Activated naive CD8-positive, alpha-beta T cell treated with anti-CD3 and anti-CD28 coated beads for 36 hours (primary cell): ENCODE data around the gene CCDC187. TPM values are rescaled to one million over a fixed set of nuclear protein-coding genes. Genes with fewer than 3 reads are reported as not detected.

ENCODE experiments used
- DNase-seq: peaks from one replicate; pipeline ENCODE4 v3.0.0; 2021
- H3K27ac Mint-ChIP-seq: one replicate; pipeline ENCODE4 v1.8.0; 2022; ENCODE audit warnings: mild to moderate bottlenecking, moderate library complexity, mixed read lengths
- H3K27me3 Mint-ChIP-seq: one replicate; pipeline ENCODE4 v1.8.0; 2022; ENCODE audit warnings: mild to moderate bottlenecking, mixed read lengths
- H3K36me3 Mint-ChIP-seq: one replicate; pipeline ENCODE4 v1.8.0; 2021; ENCODE audit warnings: mild to moderate bottlenecking, mixed read lengths
- H3K4me1 Mint-ChIP-seq: one replicate; pipeline ENCODE4 v1.8.0; 2021; ENCODE audit warnings: mixed read lengths
- H3K4me3 Mint-ChIP-seq: one replicate; pipeline ENCODE4 v1.8.0; 2022; ENCODE audit warnings: mild to moderate bottlenecking, moderate library complexity, mixed read lengths
- H3K9me3 Mint-ChIP-seq: one replicate; pipeline ENCODE4 v1.8.0; 2022; ENCODE audit warnings: mixed read lengths
- total RNA-seq, 2 experiments: library from RNA; stranded (reverse); gene quantifications; one replicate each; pipeline ENCODE4 v1.2.3, GENCODE V29; 2021

Gene CCDC187
- total RNA-seq, 2 experiments from 2014 or later = not detected

GRCh38 chr9:136249877-136250559 is 53.9 kb downstream of the CCDC187 start:
- Mint-ChIP-seq H3K36me3 (no peaks in the 10 kb centered on the region), H3K4me1 (peaks cover 5% of the 10 kb centered on the region), H3K27me3 (no peaks in the 10 kb centered on the region), H3K9me3 (no peaks in the 10 kb centered on the region), H3K27ac (no peak overlapping the region), H3K4me3 (no peak overlapping the region)
- DNase-seq = no peak

- DNase-seq = no peak
- Mint-ChIP-seq H3K4me3 (no peak overlapping the region), H3K27me3 (no peaks in the 10 kb centered on the region), H3K9me3 (no peaks in the 10 kb centered on the region), H3K4me1 (peaks cover 13% of the 10 kb centered on the region), H3K27ac (no peak overlapping the region), H3K36me3 (peaks cover 3% of the 10 kb centered on the region)
Measured at GRCh38 chr9:136248951-136249876, 54.7 kb downstream of the CCDC187 start.

- Mint-ChIP-seq H3K4me1 (peaks cover 24% of the 10 kb centered on the region), H3K36me3 (peaks cover 3% of the 10 kb centered on the region), H3K27ac (no peak overlapping the region), H3K4me3 (no peak overlapping the region), H3K27me3 (no peaks in the 10 kb centered on the region), H3K9me3 (no peaks in the 10 kb centered on the region)
- DNase-seq = no peak
Measured at GRCh38 chr9:136247947-136248637, 55.8 kb downstream of the CCDC187 start.

GRCh38 chr9:136247551-136247916 is 56.4 kb downstream of the CCDC187 start:
- peaks cover 3% of the 10 kb centered on the region for H3K36me3 Mint-ChIP-seq
- H3K27me3 Mint-ChIP-seq = no peaks in the 10 kb centered on the region
- no peaks in the 10 kb centered on the region for H3K9me3 Mint-ChIP-seq
- peaks cover 30% of the 10 kb centered on the region for H3K4me1 Mint-ChIP-seq
- no peak overlapping the region for H3K27ac Mint-ChIP-seq
- no peak for DNase-seq
- H3K4me3 Mint-ChIP-seq = no peak overlapping the region

- H3K27me3 Mint-ChIP-seq = no peaks in the 10 kb centered on the region
- H3K9me3 Mint-ChIP-seq = no peaks in the 10 kb centered on the region
- peaks cover 32% of the 10 kb centered on the region for H3K4me1 Mint-ChIP-seq
- H3K36me3 Mint-ChIP-seq = peaks cover 3% of the 10 kb centered on the region
- H3K27ac Mint-ChIP-seq = no peak overlapping the region
- no peak overlapping the region for H3K4me3 Mint-ChIP-seq
- DNase-seq = no peak
Measured at GRCh38 chr9:136246849-136247550, 56.9 kb downstream of the CCDC187 start.

GRCh38 chr9:136245219-136246150 is 58.4 kb downstream of the CCDC187 start, which contains the start of gene QSOX2:
TSS of gene QSOX2 (minus strand) at chr9:136245812. CDS start at chr9:136245803, 9 bp downstream.
- Mint-ChIP-seq H3K9me3 (no peaks in the 10 kb centered on the region), H3K36me3 (peaks cover 3% of the 10 kb centered on the region), H3K27ac (peak within 1 kb of the TSS; percentile 98), H3K4me1 (peaks cover 42% of the 10 kb centered on the region), H3K4me3 (peak within 1 kb of the TSS; percentile 98), H3K27me3 (no peaks in the 10 kb centered on the region)
- peak; percentile 87 for DNase-seq

GRCh38 chr9:136244969-136245218 is 59.0 kb downstream of the CCDC187 start:
- peaks cover 42% of the 10 kb centered on the region for H3K4me1 Mint-ChIP-seq
- no peaks in the 10 kb centered on the region for H3K27me3 Mint-ChIP-seq
- H3K4me3 Mint-ChIP-seq = peak overlapping the region; percentile 98
- no peaks in the 10 kb centered on the region for H3K9me3 Mint-ChIP-seq
- no peak for DNase-seq
- H3K36me3 Mint-ChIP-seq = peaks cover 3% of the 10 kb centered on the region
- peak overlapping the region; percentile 98 for H3K27ac Mint-ChIP-seq

GRCh38 chr9:136244122-136244968 is 59.5 kb downstream of the CCDC187 start:
- H3K9me3 Mint-ChIP-seq = no peaks in the 10 kb centered on the region
- H3K27me3 Mint-ChIP-seq = no peaks in the 10 kb centered on the region
- peak overlapping the region; percentile 98 for H3K27ac Mint-ChIP-seq
- H3K36me3 Mint-ChIP-seq = peaks cover 3% of the 10 kb centered on the region
- H3K4me3 Mint-ChIP-seq = peak overlapping the region; percentile 98
- peak; percentile 75 for DNase-seq
- peaks cover 46% of the 10 kb centered on the region for H3K4me1 Mint-ChIP-seq

GRCh38 chr9:136243631-136244030 is 60.3 kb downstream of the CCDC187 start:
- Mint-ChIP-seq H3K36me3 (peaks cover 3% of the 10 kb centered on the region), H3K27me3 (no peaks in the 10 kb centered on the region)

GRCh38 chr9:136242918-136243525 is 60.9 kb downstream of the CCDC187 start:
- H3K36me3 Mint-ChIP-seq = peaks cover 3% of the 10 kb centered on the region
- H3K4me1 Mint-ChIP-seq = peaks cover 54% of the 10 kb centered on the region
- no peaks in the 10 kb centered on the region for H3K9me3 Mint-ChIP-seq
- DNase-seq = no peak
- peak overlapping the region; percentile 98 for H3K27ac Mint-ChIP-seq
- H3K4me3 Mint-ChIP-seq = no peak overlapping the region
- H3K27me3 Mint-ChIP-seq = no peaks in the 10 kb centered on the region

More at GRCh38 chr9:136243631-136244030, 60.3 kb downstream of the CCDC187 start:
- Mint-ChIP-seq H3K9me3 (no peaks in the 10 kb centered on the region), H3K4me3 (peak overlapping the region; percentile 98), H3K4me1 (peaks cover 49% of the 10 kb centered on the region), H3K27ac (peak overlapping the region; percentile 98)
- DNase-seq = no peak

GRCh38 chr9:136242248-136242647 is 61.6 kb downstream of the CCDC187 start:
- H3K27ac Mint-ChIP-seq = no peak overlapping the region
- no peak overlapping the region for H3K4me3 Mint-ChIP-seq
- H3K36me3 Mint-ChIP-seq = peaks cover 3% of the 10 kb centered on the region
- peaks cover 54% of the 10 kb centered on the region for H3K4me1 Mint-ChIP-seq
- no peak for DNase-seq
- no peaks in the 10 kb centered on the region for H3K9me3 Mint-ChIP-seq
- H3K27me3 Mint-ChIP-seq = no peaks in the 10 kb centered on the region

GRCh38 chr9:136241542-136241941 is 62.4 kb downstream of the CCDC187 start:
- Mint-ChIP-seq H3K4me3 (no peak overlapping the region), H3K4me1 (peaks cover 54% of the 10 kb centered on the region), H3K27me3 (no peaks in the 10 kb centered on the region), H3K36me3 (peaks cover 3% of the 10 kb centered on the region), H3K27ac (peak overlapping the region; percentile 17), H3K9me3 (no peaks in the 10 kb centered on the region)
- no peak for DNase-seq

- H3K4me1 Mint-ChIP-seq = peaks cover 51% of the 10 kb centered on the region
- H3K27ac Mint-ChIP-seq = peak overlapping the region; percentile 20
- H3K9me3 Mint-ChIP-seq = no peaks in the 10 kb centered on the region
- H3K4me3 Mint-ChIP-seq = no peak overlapping the region
- DNase-seq = no peak
- peaks cover 3% of the 10 kb centered on the region for H3K36me3 Mint-ChIP-seq
- no peaks in the 10 kb centered on the region for H3K27me3 Mint-ChIP-seq
Measured at GRCh38 chr9:136240941-136241340, 63.0 kb downstream of the CCDC187 start.
